ENCODE measurements around the gene HELZ2.
"Not testable (repeated sequence)": the region's sequence is repeated elsewhere in the genome, so short reads cannot be mapped to it uniquely, and the experiment has no call there.

GRCh38 chr20:63613863-63614594 is 40.0 kb upstream of the HELZ2 start:
- not testable (repeated sequence) for TF ChIP-seq CTCF (conservative IDR thresholded peaks at IDR 0.05); ZFX (IDR thresholded peaks at IDR 0.05)
